DMS53 treated with DMSO at 0.1 percent for 48 hours (cell line): ENCODE results near the gene GCSAM.
A peak's percentile ranks its signal among the peaks of the same experiment; 100 is the strongest.

Experiments used
- DNase-seq: peaks from one replicate; lab custom pipeline; 2025; ENCODE audit not compliant: unreplicated experiment; lab: John Stamatoyannopoulos, UW

Gene GCSAM

GRCh38 chr3:112132975-112133448, at the start of gene GCSAM:
GCSAM (minus strand) TSS chr3:112133248; CDS start chr3:112133120, 128 bp downstream.
- no peak for DNase-seq

- no peak for DNase-seq
Measured at GRCh38 chr3:112175646-112176045, 42.6 kb upstream of the GCSAM start.

- DNase-seq = no peak
Measured at GRCh38 chr3:112175037-112175436, 42.0 kb upstream of the GCSAM start.

GRCh38 chr3:112171144-112171543, 38.1 kb upstream of the GCSAM start:
- DNase-seq = no peak

- no peak for DNase-seq
Measured at GRCh38 chr3:112170046-112170445, 37.0 kb upstream of the GCSAM start.

- no peak for DNase-seq
Measured at GRCh38 chr3:112167758-112168157, 34.7 kb upstream of the GCSAM start.

GRCh38 chr3:112149136-112149535, 16.1 kb upstream of the GCSAM start:
- DNase-seq = no peak

GRCh38 chr3:112143689-112144088, 10.6 kb upstream of the GCSAM start:
- DNase-seq = no peak

- no peak for DNase-seq
Measured at GRCh38 chr3:112143251-112143650, 10.2 kb upstream of the GCSAM start.

- no peak for DNase-seq
Measured at GRCh38 chr3:112141293-112141692, 8.2 kb upstream of the GCSAM start.

- no peak for DNase-seq
Measured at GRCh38 chr3:112140584-112140983, 7.5 kb upstream of the GCSAM start.

- DNase-seq = no peak
Measured at GRCh38 chr3:112138219-112138969, 5.3 kb upstream of the GCSAM start.

GRCh38 chr3:112137781-112138180, 4.7 kb upstream of the GCSAM start:
- DNase-seq = no peak

- DNase-seq = peak; percentile 33
Measured at GRCh38 chr3:112136959-112137693, 4.1 kb upstream of the GCSAM start.

- DNase-seq = no peak
Measured at GRCh38 chr3:112136046-112136445, 3.0 kb upstream of the GCSAM start.

GRCh38 chr3:112134335-112135124, 1.5 kb upstream of the GCSAM start:
- peak; percentile 1 for DNase-seq

GRCh38 chr3:112133626-112134334, 732 bp upstream of the GCSAM start:
- DNase-seq = no peak

GRCh38 chr3:112132554-112132953, 494 bp downstream of the GCSAM start:
- DNase-seq = no peak

- no peak for DNase-seq
Measured at GRCh38 chr3:112132088-112132487, 960 bp downstream of the GCSAM start.

- DNase-seq = no peak
Measured at GRCh38 chr3:112131111-112131510, 1.9 kb downstream of the GCSAM start.

- no peak for DNase-seq
Measured at GRCh38 chr3:112130638-112130993, 2.4 kb downstream of the GCSAM start.
